AG10803 (cell line): Measurements from ENCODE around the gene CYB561D1.
"Not testable (repeated sequence)": the region's sequence is repeated elsewhere in the genome, so short reads cannot be mapped to it uniquely, and the experiment has no call there.

Experiments used
- DNase-seq: peaks from one replicate; pipeline ENCODE4 v3.0.0; 2010; ENCODE audit warnings: low read depth
- H3K4me3 ChIP-seq: 2 replicates; pipeline ENCODE4 v1.5.1; 2011; ENCODE audit warnings: mild to moderate bottlenecking, low read length, control low read depth
- CTCF ChIP-seq: conservative IDR thresholded peaks from 2 replicates; pipeline ENCODE4 v1.5.1; 2011; ENCODE audit warnings: mild to moderate bottlenecking, low read length, control low read depth, inconsistent platforms

Gene CYB561D1

GRCh38 chr1:109466452-109467300 is 27.2 kb upstream of the CYB561D1 start, which contains the start of gene SYPL2:
TSS of gene SYPL2 (plus strand) at chr1:109466546. CDS start at chr1:109466844, 298 bp downstream.
- DNase-seq, result no peak
- H3K4me3 ChIP-seq, result peak within 1 kb of the TSS; percentile 55
- TF ChIP-seq CTCF, result no peak

GRCh38 chr1:109467301-109467777 is 26.6 kb upstream of the CYB561D1 start:
- no peak for DNase-seq
- peak overlapping the region; percentile 22 for H3K4me3 ChIP-seq
- TF ChIP-seq CTCF, result no peak

- no peak for TF ChIP-seq CTCF
- no peak for DNase-seq
- no peak overlapping the region for H3K4me3 ChIP-seq
Measured at GRCh38 chr1:109468061-109468460, 25.8 kb upstream of the CYB561D1 start.

- TF ChIP-seq CTCF, result no peak
- DNase-seq, result no peak
- H3K4me3 ChIP-seq, result no peak overlapping the region
Measured at GRCh38 chr1:109468903-109469302, 25.0 kb upstream of the CYB561D1 start.

- no peak overlapping the region for H3K4me3 ChIP-seq
- DNase-seq, result no peak
- no peak for TF ChIP-seq CTCF
Measured at GRCh38 chr1:109470245-109470644, 23.6 kb upstream of the CYB561D1 start.

GRCh38 chr1:109472779-109473178 is 21.1 kb upstream of the CYB561D1 start:
- TF ChIP-seq CTCF, result no peak
- DNase-seq, result no peak
- no peak overlapping the region for H3K4me3 ChIP-seq

- DNase-seq, H3K4me3 ChIP-seq: not testable (repeated sequence)
Measured at GRCh38 chr1:109473284-109474057, 20.4 kb upstream of the CYB561D1 start.
